Neuron (in vitro differentiated cells): ENCODE data around the gene GDPD3.
"Not testable (repeated sequence)": the region's sequence is repeated elsewhere in the genome, so short reads cannot be mapped to it uniquely, and the experiment has no call there.

ENCODE experiments used
- H2AFZ ChIP-seq: one replicate; pipeline ENCODE4 v1.6.1; 2013; ENCODE audit warnings: low read depth, mild to moderate bottlenecking, inconsistent platforms, low read length, moderate library complexity
- H3K27me3 ChIP-seq: one replicate; pipeline ENCODE4 v1.6.1; 2013; ENCODE audit warnings: low read length; ENCODE audit not compliant: insufficient read depth
- H3K36me3 ChIP-seq: one replicate; pipeline ENCODE4 v1.6.1; 2013; ENCODE audit warnings: low read length; ENCODE audit not compliant: insufficient read depth
- H3K4me1 ChIP-seq: one replicate; pipeline ENCODE4 v1.6.1; 2013; ENCODE audit warnings: low read length; ENCODE audit not compliant: insufficient read depth
- H3K4me3 ChIP-seq: 2 replicates; pipeline ENCODE4 v1.5.1; 2013; ENCODE audit warnings: mild to moderate bottlenecking, low read length, moderate library complexity
- H3K9me3 ChIP-seq: one replicate; pipeline ENCODE4 v1.6.1; 2013; ENCODE audit warnings: low read length

The GDPD3 gene

DNA sequence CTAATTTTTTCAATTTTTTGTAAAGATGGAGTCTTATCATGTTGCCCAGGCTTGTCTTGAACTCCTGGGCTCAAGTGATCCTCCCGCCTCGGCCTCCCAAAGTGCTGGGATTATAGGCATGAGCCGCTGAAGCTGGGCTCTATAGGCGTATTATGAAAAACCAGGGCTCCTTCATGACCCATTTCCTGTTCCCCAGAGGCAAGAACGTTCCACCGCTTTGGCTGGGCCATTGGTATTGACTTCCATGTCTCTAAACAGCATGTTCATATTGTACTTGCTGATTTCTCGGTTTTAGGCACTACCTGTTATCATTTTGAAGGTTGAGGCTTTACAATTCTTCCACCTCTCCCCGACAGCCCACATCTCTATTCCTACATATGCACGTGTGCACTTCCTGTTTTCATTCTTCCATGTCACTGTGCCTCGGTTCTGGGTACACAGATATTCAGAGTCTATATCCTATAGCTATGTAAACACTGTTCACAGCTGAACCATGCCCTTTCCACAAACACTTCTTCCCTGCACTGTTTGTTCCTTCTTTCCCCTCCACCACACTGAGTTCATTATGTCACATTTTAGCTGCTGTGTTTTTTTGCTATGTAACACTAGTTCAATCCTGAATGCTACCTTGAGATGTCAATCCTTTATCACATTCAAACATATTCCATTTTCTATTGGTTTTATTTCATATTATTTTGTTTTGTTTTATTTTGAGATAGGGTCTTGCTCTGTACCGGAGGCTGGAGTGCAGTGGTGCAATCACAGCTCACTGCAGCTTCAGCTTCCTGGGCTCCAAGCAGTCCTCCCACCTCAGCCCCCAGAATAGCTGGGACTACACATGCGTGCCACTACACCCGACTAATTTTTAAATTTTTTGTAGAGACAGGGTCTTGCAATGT, 26.5 kb upstream of the GDPD3 start:
- H3K4me1 ChIP-seq, result no peaks in the 10 kb centered on the region
- no peak overlapping the region for H2AFZ ChIP-seq
- H3K4me3 ChIP-seq, result no peak overlapping the region
- no peaks in the 10 kb centered on the region for H3K27me3 ChIP-seq
- no peaks in the 10 kb centered on the region for H3K9me3 ChIP-seq
- H3K36me3 ChIP-seq, result no peaks in the 10 kb centered on the region

DNA sequence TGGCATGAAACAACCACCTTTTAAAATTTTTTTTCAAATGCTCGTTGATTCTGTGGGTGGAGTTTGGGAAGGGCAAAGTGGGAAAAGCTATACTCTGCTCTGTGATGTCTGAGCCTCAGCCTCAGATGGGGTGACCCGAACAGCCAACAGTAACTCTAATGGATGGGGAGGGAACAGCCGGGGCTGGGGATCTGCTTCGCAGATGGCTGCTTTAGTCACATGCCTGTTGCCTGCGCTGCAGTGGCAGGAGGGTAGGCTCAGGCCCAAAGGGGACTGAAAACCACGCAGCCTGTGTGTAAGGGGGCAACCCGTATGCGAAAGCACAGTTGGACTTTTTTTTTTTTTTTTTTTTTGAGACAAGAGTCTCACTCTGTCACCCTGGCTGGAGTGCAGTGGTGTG, 24.6 kb upstream of the GDPD3 start:
- Histone ChIP-seq H2AFZ (no peak overlapping the region), H3K4me1 (no peaks in the 10 kb centered on the region), H3K27me3 (no peaks in the 10 kb centered on the region), H3K36me3 (no peaks in the 10 kb centered on the region), H3K4me3 (no peak overlapping the region), H3K9me3 (no peaks in the 10 kb centered on the region)

- Histone ChIP-seq H3K4me1 (no peaks in the 10 kb centered on the region), H2AFZ (no peak overlapping the region), H3K9me3 (no peaks in the 10 kb centered on the region), H3K4me3 (no peak overlapping the region), H3K36me3 (no peaks in the 10 kb centered on the region), H3K27me3 (no peaks in the 10 kb centered on the region)
These were observed 23.8 kb upstream of the GDPD3 start for GRCh38 chr16:30136971-30137605.

- Histone ChIP-seq H3K4me1 (no peaks in the 10 kb centered on the region), H3K4me3 (no peak overlapping the region), H3K36me3 (no peaks in the 10 kb centered on the region), H3K27me3 (no peaks in the 10 kb centered on the region), H3K9me3 (no peaks in the 10 kb centered on the region), H2AFZ (no peak overlapping the region)
These were observed 19.3 kb upstream of the GDPD3 start for GRCh38 chr16:30132591-30132990.

- Histone ChIP-seq H3K36me3 (no peaks in the 10 kb centered on the region), H3K4me3 (no peak overlapping the region), H3K4me1 (no peaks in the 10 kb centered on the region), H3K27me3 (no peaks in the 10 kb centered on the region), H2AFZ (no peak overlapping the region), H3K9me3 (no peaks in the 10 kb centered on the region)
These were observed 18.6 kb upstream of the GDPD3 start for GRCh38 chr16:30131869-30132475.

DNA sequence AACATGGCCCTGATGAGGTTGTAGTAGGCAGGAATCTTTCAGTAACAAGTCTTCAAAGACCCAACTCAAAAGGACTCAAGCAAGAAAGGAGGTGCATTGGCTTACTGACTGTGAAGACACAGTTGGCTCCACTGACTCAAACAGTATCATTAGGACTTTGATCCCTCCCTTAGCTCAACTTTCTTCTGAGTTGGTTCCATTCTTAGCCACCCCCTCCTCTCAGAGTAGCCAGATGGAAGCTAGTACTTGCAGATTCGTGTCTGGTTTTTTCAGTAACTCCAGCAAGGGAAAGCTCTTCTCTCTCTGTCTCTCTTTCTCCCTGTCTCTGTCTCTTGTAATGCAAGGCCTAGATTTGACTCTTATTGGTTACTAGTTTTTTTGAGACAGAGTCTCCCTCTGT, 14.7 kb upstream of the GDPD3 start:
- Histone ChIP-seq H3K9me3 (no peaks in the 10 kb centered on the region), H3K4me3 (no peak overlapping the region), H3K27me3 (no peaks in the 10 kb centered on the region), H3K4me1 (no peaks in the 10 kb centered on the region), H2AFZ (no peak overlapping the region), H3K36me3 (no peaks in the 10 kb centered on the region)

DNA sequence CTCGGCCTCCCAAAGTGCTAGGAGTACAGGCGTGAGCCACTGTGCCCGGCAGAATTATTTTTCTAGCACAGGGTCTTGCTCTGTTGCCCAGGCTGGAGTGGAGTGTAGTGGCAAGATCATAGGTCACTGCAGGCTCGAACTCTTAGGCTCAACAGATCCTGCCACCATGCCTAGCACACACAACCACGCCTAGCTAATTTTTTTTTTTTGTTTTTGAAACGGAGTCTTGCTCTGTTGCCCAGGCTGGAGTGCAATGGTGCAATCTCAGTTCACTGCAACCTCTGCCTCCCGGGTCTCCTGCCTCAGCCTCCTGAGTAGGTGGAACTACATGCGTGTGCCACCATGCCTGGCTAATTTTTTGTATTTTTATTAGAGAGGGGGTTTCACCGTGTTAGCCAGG, 12.4 kb upstream of the GDPD3 start:
- H2AFZ ChIP-seq, H3K36me3 ChIP-seq, H3K27me3 ChIP-seq, H3K4me1 ChIP-seq, H3K9me3 ChIP-seq, H3K4me3 ChIP-seq: not testable (repeated sequence)

DNA sequence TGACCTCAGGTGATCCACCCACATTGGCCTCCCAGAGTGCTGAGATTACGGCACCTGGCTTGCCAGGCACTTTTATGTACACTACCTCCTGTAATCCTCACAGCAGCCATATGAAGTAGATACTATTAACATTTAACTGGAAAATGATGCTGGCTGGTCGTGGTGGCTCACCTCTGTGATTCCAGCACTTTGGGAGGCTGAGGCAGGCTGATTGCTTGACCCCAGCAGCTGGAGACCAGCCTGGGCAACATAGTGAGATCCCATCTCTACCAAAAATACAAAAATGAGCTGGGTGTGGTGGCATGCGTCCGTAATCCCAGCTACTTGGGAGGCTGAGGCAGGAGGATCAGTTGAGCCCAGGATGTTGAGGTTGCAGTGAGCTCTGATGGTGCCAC, 11.6 kb upstream of the GDPD3 start:
- H3K4me1 ChIP-seq, result peaks cover 7% of the 10 kb centered on the region
- H3K27me3 ChIP-seq, result no peaks in the 10 kb centered on the region
- no peaks in the 10 kb centered on the region for H3K9me3 ChIP-seq
- H3K36me3 ChIP-seq, result no peaks in the 10 kb centered on the region
- no peak overlapping the region for H3K4me3 ChIP-seq
- no peak overlapping the region for H2AFZ ChIP-seq

DNA sequence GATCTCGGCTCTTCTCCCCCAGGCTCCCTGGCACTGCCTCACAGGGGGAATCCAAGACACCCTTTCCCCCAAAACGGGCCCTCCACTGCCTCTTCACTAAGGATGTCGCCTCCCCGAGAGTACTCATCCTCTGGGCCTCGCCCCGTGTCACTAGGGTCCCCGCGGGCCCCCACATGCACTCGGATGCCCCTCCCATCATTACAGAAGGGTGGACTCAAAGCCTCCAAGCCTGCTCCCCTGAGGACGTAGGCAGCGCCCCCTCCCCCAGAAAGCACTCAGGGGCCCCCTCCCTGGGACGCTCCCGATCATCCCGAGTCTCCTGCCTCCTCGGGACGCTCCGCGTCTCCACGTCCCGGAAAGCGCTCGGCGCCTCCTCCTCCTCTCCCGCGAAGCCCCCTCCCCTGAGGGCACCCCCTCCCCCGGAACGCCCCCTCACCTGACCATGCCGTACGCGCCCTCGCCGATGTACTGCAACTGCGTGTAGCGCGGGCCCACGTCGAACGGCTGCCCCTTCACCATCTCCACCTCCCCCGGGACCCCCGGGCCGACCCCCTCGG, 9.3 kb upstream of the GDPD3 start:
- Histone ChIP-seq H3K36me3 (peaks cover 8% of the 10 kb centered on the region), H2AFZ (peak overlapping the region; percentile 95), H3K27me3 (no peaks in the 10 kb centered on the region), H3K4me1 (peaks cover 7% of the 10 kb centered on the region), H3K9me3 (no peaks in the 10 kb centered on the region), H3K4me3 (peak overlapping the region; percentile 60)

GRCh38 chr16:30121741-30122571, 8.6 kb upstream of the GDPD3 start:
- Histone ChIP-seq H3K9me3 (no peaks in the 10 kb centered on the region), H3K4me3 (peak overlapping the region; percentile 60), H3K27me3 (no peaks in the 10 kb centered on the region), H3K4me1 (peaks cover 7% of the 10 kb centered on the region), H3K36me3 (peaks cover 10% of the 10 kb centered on the region), H2AFZ (no peak overlapping the region)

DNA sequence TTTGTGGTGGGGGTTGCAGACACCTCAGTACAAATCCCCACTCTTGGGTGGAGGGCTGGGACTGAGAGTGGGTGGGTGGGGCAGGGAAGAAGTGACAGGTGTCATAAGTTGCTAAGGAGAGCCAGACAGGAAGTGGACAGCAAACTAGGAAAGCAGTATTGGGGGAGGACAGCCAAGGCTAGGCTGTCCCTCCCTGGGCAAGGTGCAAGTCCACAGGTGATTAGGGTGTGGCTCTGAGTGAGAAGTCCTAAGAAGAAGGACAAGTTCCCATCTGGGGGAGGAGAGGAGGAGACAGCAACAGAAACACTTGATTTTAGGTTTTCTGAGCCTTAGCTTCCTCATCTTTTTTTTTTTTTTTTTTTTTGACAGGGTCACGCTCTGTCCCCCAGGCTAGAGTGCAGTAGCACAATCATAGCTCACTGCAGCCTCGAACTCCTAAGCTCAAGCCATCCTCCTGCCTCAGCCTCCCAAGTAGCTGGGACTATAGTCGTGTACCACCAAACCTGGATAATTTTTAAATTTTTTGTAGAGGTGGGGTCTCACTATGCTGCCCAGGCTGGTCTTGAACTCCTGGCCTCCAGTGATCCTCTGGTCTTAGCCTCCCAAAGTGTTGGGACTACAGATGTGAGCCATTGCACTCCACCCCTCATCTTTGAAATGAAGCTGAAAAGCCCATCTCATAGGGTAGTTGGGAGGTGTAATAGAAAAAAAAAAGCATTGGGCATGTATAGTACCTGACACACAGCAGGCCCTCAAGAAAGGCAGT, 7.2 kb upstream of the GDPD3 start:
- H3K4me3 ChIP-seq, result no peak overlapping the region
- H2AFZ ChIP-seq, result no peak overlapping the region
- peaks cover 7% of the 10 kb centered on the region for H3K4me1 ChIP-seq
- peaks cover 16% of the 10 kb centered on the region for H3K36me3 ChIP-seq
- no peaks in the 10 kb centered on the region for H3K9me3 ChIP-seq
- H3K27me3 ChIP-seq, result no peaks in the 10 kb centered on the region

DNA sequence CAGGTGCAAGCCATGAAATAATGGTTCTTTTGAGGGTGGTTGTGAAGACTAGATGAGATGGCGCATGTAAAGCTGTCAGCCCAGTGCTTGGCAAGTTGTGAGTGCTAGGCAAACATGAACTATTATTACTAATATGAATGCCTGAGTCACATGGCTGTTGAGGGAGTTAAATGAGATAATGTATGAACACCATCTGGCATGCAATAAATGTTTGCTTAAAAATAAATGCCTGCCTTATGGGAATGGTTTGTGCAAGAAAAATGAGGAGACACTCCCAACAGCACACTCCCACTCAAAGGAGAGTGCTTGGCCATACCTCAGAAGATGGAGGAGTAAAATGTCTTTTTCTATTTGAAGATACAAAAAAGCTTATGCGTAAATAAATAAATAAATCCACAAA, 6.1 kb upstream of the GDPD3 start:
- no peak overlapping the region for H2AFZ ChIP-seq
- peaks cover 7% of the 10 kb centered on the region for H3K4me1 ChIP-seq
- no peak overlapping the region for H3K4me3 ChIP-seq
- H3K9me3 ChIP-seq, result no peaks in the 10 kb centered on the region
- H3K36me3 ChIP-seq, result peaks cover 16% of the 10 kb centered on the region
- H3K27me3 ChIP-seq, result no peaks in the 10 kb centered on the region
